Activated naive CD4-positive, alpha-beta T cell treated with anti-CD3 and anti-CD28 coated beads, Interleukin-2, amount 50 U/mL, for 24 hours (primary cell): Measurements from ENCODE around the gene NXPH1.

Source experiments
- H3K27ac Mint-ChIP-seq: one replicate; pipeline ENCODE4 v1.8.0; 2021; ENCODE audit warnings: mild to moderate bottlenecking, mixed read lengths
- H3K27me3 Mint-ChIP-seq: one replicate; pipeline ENCODE4 v1.8.0; 2021; ENCODE audit warnings: mixed read lengths
- H3K36me3 Mint-ChIP-seq: one replicate; pipeline ENCODE4 v1.8.0; 2021; ENCODE audit warnings: mixed read lengths
- H3K4me1 Mint-ChIP-seq: one replicate; pipeline ENCODE4 v1.8.0; 2021; ENCODE audit warnings: mixed read lengths
- H3K4me3 Mint-ChIP-seq: one replicate; pipeline ENCODE4 v1.8.0; 2021; ENCODE audit warnings: mild to moderate bottlenecking, mixed read lengths
- H3K9me3 Mint-ChIP-seq: one replicate; pipeline ENCODE4 v1.8.0; 2021; ENCODE audit warnings: mixed read lengths

Gene NXPH1

GRCh38 chr7:8753355-8753754 lies 319.9 kb downstream of the NXPH1 start:
- Mint-ChIP-seq H3K4me3 (no peak overlapping the region), H3K36me3 (no peaks in the 10 kb centered on the region), H3K9me3 (no peaks in the 10 kb centered on the region), H3K4me1 (no peaks in the 10 kb centered on the region), H3K27me3 (no peaks in the 10 kb centered on the region), H3K27ac (no peak overlapping the region)

- H3K27me3 Mint-ChIP-seq: no peaks in the 10 kb centered on the region
- no peaks in the 10 kb centered on the region for H3K4me1 Mint-ChIP-seq
- no peaks in the 10 kb centered on the region for H3K36me3 Mint-ChIP-seq
- no peaks in the 10 kb centered on the region for H3K9me3 Mint-ChIP-seq
- no peak overlapping the region for H3K4me3 Mint-ChIP-seq
- no peak overlapping the region for H3K27ac Mint-ChIP-seq
Observed at GRCh38 chr7:8761731-8762130, 328.3 kb downstream of the NXPH1 start.

GRCh38 chr7:8762803-8763202 lies 329.4 kb downstream of the NXPH1 start:
- Mint-ChIP-seq H3K4me1 (no peaks in the 10 kb centered on the region), H3K9me3 (no peaks in the 10 kb centered on the region), H3K36me3 (no peaks in the 10 kb centered on the region), H3K4me3 (no peak overlapping the region), H3K27me3 (no peaks in the 10 kb centered on the region), H3K27ac (no peak overlapping the region)

- Mint-ChIP-seq H3K9me3 (no peaks in the 10 kb centered on the region), H3K4me1 (no peaks in the 10 kb centered on the region), H3K36me3 (no peaks in the 10 kb centered on the region), H3K4me3 (no peak overlapping the region), H3K27ac (no peak overlapping the region), H3K27me3 (no peaks in the 10 kb centered on the region)
Observed at GRCh38 chr7:8765374-8765773, 332.0 kb downstream of the NXPH1 start.

GRCh38 chr7:8773518-8773917 lies 340.1 kb downstream of the NXPH1 start:
- Mint-ChIP-seq H3K36me3 (no peaks in the 10 kb centered on the region), H3K27ac (no peak overlapping the region), H3K9me3 (peaks cover 6% of the 10 kb centered on the region), H3K4me3 (no peak overlapping the region), H3K27me3 (no peaks in the 10 kb centered on the region), H3K4me1 (no peaks in the 10 kb centered on the region)

- no peaks in the 10 kb centered on the region for H3K27me3 Mint-ChIP-seq
- H3K4me3 Mint-ChIP-seq: no peak overlapping the region
- H3K36me3 Mint-ChIP-seq: no peaks in the 10 kb centered on the region
- peaks cover 6% of the 10 kb centered on the region for H3K9me3 Mint-ChIP-seq
- H3K27ac Mint-ChIP-seq: no peak overlapping the region
- no peaks in the 10 kb centered on the region for H3K4me1 Mint-ChIP-seq
Observed at GRCh38 chr7:8778459-8778858, 345.1 kb downstream of the NXPH1 start.

- Mint-ChIP-seq H3K36me3 (no peaks in the 10 kb centered on the region), H3K4me3 (no peak overlapping the region), H3K4me1 (no peaks in the 10 kb centered on the region), H3K27me3 (no peaks in the 10 kb centered on the region), H3K9me3 (peaks cover 5% of the 10 kb centered on the region), H3K27ac (no peak overlapping the region)
Observed at GRCh38 chr7:8781166-8781565, 347.8 kb downstream of the NXPH1 start.

- H3K9me3 Mint-ChIP-seq: peaks cover 5% of the 10 kb centered on the region
- no peaks in the 10 kb centered on the region for H3K4me1 Mint-ChIP-seq
Observed at GRCh38 chr7:8783229-8783628, 349.8 kb downstream of the NXPH1 start.

GRCh38 chr7:8785081-8785480 lies 351.7 kb downstream of the NXPH1 start:
- Mint-ChIP-seq H3K9me3 (peaks cover 5% of the 10 kb centered on the region), H3K4me1 (no peaks in the 10 kb centered on the region), H3K27me3 (no peaks in the 10 kb centered on the region), H3K36me3 (no peaks in the 10 kb centered on the region), H3K4me3 (no peak overlapping the region), H3K27ac (no peak overlapping the region)

More at GRCh38 chr7:8783229-8783628, 349.8 kb downstream of the NXPH1 start:
- Mint-ChIP-seq H3K27ac (no peak overlapping the region), H3K36me3 (no peaks in the 10 kb centered on the region), H3K27me3 (no peaks in the 10 kb centered on the region), H3K4me3 (no peak overlapping the region)

GRCh38 chr7:8800986-8801385 lies 367.6 kb downstream of the NXPH1 start:
- H3K27me3 Mint-ChIP-seq: no peaks in the 10 kb centered on the region
- no peaks in the 10 kb centered on the region for H3K4me1 Mint-ChIP-seq
- H3K9me3 Mint-ChIP-seq: peaks cover 10% of the 10 kb centered on the region
- no peaks in the 10 kb centered on the region for H3K36me3 Mint-ChIP-seq
- no peak overlapping the region for H3K27ac Mint-ChIP-seq
- no peak overlapping the region for H3K4me3 Mint-ChIP-seq
